ENCODE results near the gene CD248.

Gene CD248

GRCh38 chr11:66340596-66341501 lies 24.0 kb upstream of the CD248 start:
- no peak for DNase-seq (ENCODE audit: low spot score)

- no peak for DNase-seq (ENCODE audit: low spot score)
Observed at GRCh38 chr11:66339686-66340483, 23.0 kb upstream of the CD248 start.

- DNase-seq (ENCODE audit: low spot score): no peak
Observed at GRCh38 chr11:66339162-66339675, 22.4 kb upstream of the CD248 start.

- DNase-seq (ENCODE audit: low spot score): no peak
Observed at GRCh38 chr11:66338276-66339161, 21.7 kb upstream of the CD248 start.

- no peak for DNase-seq (ENCODE audit: low spot score)
Observed at GRCh38 chr11:66337103-66337899, 20.5 kb upstream of the CD248 start.

- peak; percentile 93 for DNase-seq (ENCODE audit: low spot score)
Observed at GRCh38 chr11:66336234-66337102, 19.6 kb upstream of the CD248 start, which contains the start of gene RIN1. Gene RIN1 (minus strand): TSS chr11:66336434. CDS start chr11:66336402, 32 bp downstream.

GRCh38 chr11:66335531-66336233 lies 18.8 kb upstream of the CD248 start:
- DNase-seq (ENCODE audit: low spot score): peak; percentile 55

- no peak for DNase-seq (ENCODE audit: low spot score)
Observed at GRCh38 chr11:66334605-66335442, 18.0 kb upstream of the CD248 start.

GRCh38 chr11:66333896-66334604 lies 17.2 kb upstream of the CD248 start:
- no peak for DNase-seq (ENCODE audit: low spot score)

- DNase-seq (ENCODE audit: low spot score): no peak
Observed at GRCh38 chr11:66333220-66333877, 16.5 kb upstream of the CD248 start.

- no peak for DNase-seq (ENCODE audit: low spot score)
Observed at GRCh38 chr11:66332371-66333219, 15.8 kb upstream of the CD248 start.

- no peak for DNase-seq (ENCODE audit: low spot score)
Observed at GRCh38 chr11:66331542-66332370, 14.9 kb upstream of the CD248 start.

GRCh38 chr11:66330931-66331330 lies 14.1 kb upstream of the CD248 start:
- no peak for DNase-seq (ENCODE audit: low spot score)

- no peak for DNase-seq (ENCODE audit: low spot score)
Observed at GRCh38 chr11:66329165-66329673, 12.4 kb upstream of the CD248 start.

Measured in AG20443 (cell line).